HepG2 (cell line): ENCODE results near the gene CUL7. TPM values are rescaled to one million over a fixed set of nuclear protein-coding genes. Genes with fewer than 3 reads are reported as not detected.

ENCODE experiments used
- ATAC-seq: fragments of 200-7000 bp; cut with Tn5 transposase; 3 replicates; pipeline ENCODE4 v1.9.1; 2020; ENCODE audit warnings: mild to moderate bottlenecking, moderate library complexity
- BruUV-seq: library from RNA; stranded (reverse); fragments of 400-500 nt; replicated peaks from 2 replicates; lab custom pipeline; 2021; lab: Mats Ljungman, UMichigan
- CTCF ChIA-PET: fragments of 300-600 bp; formaldehyde crosslinking; extraction: SDS; loops from one replicate; lab custom pipeline; 2021; ENCODE audit warnings: low total read pairs, inconsistent platforms, low intra/inter-chr PET ratio; lab: Yijun Ruan, JAX
- POLR2A ChIA-PET: fragments of 350-600 bp; sonication (Branson Sonifier 250); formaldehyde crosslinking; loops from one replicate; lab custom pipeline; 2020; ENCODE audit warnings: antibody characterized with exemption, inconsistent platforms; lab: Yijun Ruan, JAX
- DNase-seq: peaks from one replicate; pipeline ENCODE4 v3.0.0-alpha.2; 2015; ENCODE audit warnings: low spot score
- FAIRE-seq: peaks from 3 replicates; lab custom pipeline; 2011; peaks lifted over from hg19 to GRCh38; lab: Jason Lieb, UNC
- H2AFZ ChIP-seq: one replicate; pipeline ENCODE4 v1.6.1; 2011; ENCODE audit warnings: low read length, inconsistent platforms
- H3K27ac ChIP-seq: fragments of 300-600 bp; 3 replicates; pipeline ENCODE4 v1.8.0; 2011; ENCODE audit warnings: mixed run types, mild to moderate bottlenecking, mixed read lengths, low read length, inconsistent platforms; ENCODE audit not compliant: insufficient read depth; ENCODE audit errors: extremely low read length
- H3K27me3 ChIP-seq, 2 experiments: fragments of 200-600 bp in 1 of 2; 2 replicates in 1 of 2; 3 replicates in 1 of 2; pipeline versions ENCODE4 v1.6.0 to v1.8.0; 2011; ENCODE audit warnings: low read length in 2 of 2, mild to moderate bottlenecking in 2 of 2, moderate library complexity in 2 of 2, inconsistent platforms in 1 of 2; ENCODE audit not compliant: insufficient read depth in 2 of 2, control insufficient read depth in 1 of 2
- H3K36me3 ChIP-seq, 2 experiments: fragments of 200-600 bp in 1 of 2; replicated peaks in 1 of 2; 2 replicates in 1 of 2; 3 replicates in 1 of 2; pipeline versions ENCODE4 v1.5.1 to v1.8.0; 2011; ENCODE audit warnings: low read length in 2 of 2, inconsistent platforms in 1 of 2; ENCODE audit not compliant: insufficient read depth in 2 of 2, control insufficient read depth in 1 of 2
- H3K4me1 ChIP-seq: 2 replicates; pipeline ENCODE4 v1.5.1; 2012; ENCODE audit warnings: low read length, inconsistent platforms; ENCODE audit not compliant: insufficient read depth
- H3K4me2 ChIP-seq: 2 replicates; pipeline ENCODE4 v1.6.0; 2011; ENCODE audit warnings: low read depth, low read length, inconsistent platforms
- H3K4me3 ChIP-seq, 3 experiments: fragments of 200-600 bp in 1 of 3; sonication (generic), shearing (Covaris generic) in 1 of 3; replicated peaks in 1 of 3; 2 replicates each; pipeline ENCODE4 v1.5.1; 2011 to 2016; ENCODE audit warnings: low read length in 3 of 3, inconsistent platforms in 2 of 3, low read depth in 2 of 3, mild to moderate bottlenecking in 2 of 3, control low read depth in 1 of 3, mixed read lengths in 1 of 3; ENCODE audit not compliant: insufficient read depth in 1 of 3
- H3K79me2 ChIP-seq: one replicate; pipeline ENCODE4 v1.6.1; 2011; ENCODE audit warnings: low read length, inconsistent platforms; ENCODE audit not compliant: insufficient read depth
- H3K9ac ChIP-seq: 2 replicates; pipeline ENCODE4 v1.6.0; 2011; ENCODE audit warnings: mild to moderate bottlenecking, low read depth, low read length, inconsistent platforms; ENCODE audit not compliant: insufficient read depth
- H3K9me3 ChIP-seq: 2 replicates; pipeline ENCODE4 v1.5.1; 2012; ENCODE audit warnings: mild to moderate bottlenecking, low read length
- H4K20me1 ChIP-seq: 2 replicates; pipeline ENCODE4 v1.6.0; 2011; ENCODE audit warnings: inconsistent platforms, mild to moderate bottlenecking, low read length, moderate library complexity; ENCODE audit not compliant: insufficient read depth
- AGO2 ChIP-seq: fragments of 200-400 bp; formaldehyde crosslinking; optimal IDR thresholded peaks from 2 replicates; pipeline ENCODE3; 2017; ENCODE audit warnings: mild to moderate bottlenecking, low read depth, low read length, moderate library complexity
- CAMTA2 ChIP-seq: sonication (generic); formaldehyde crosslinking; IDR thresholded peaks from 2 replicates; pipeline ENCODE4 v1.4.0; 2020; ENCODE audit warnings: mild to moderate bottlenecking, missing genetic modification reagents, borderline replicate concordance
- DPF2 ChIP-seq: sonication (generic); formaldehyde crosslinking; IDR thresholded peaks from 2 replicates; pipeline ENCODE4 v1.4.0; 2020; ENCODE audit warnings: mild to moderate bottlenecking, low read depth, missing genetic modification reagents, borderline replicate concordance
- MBD4 ChIP-seq: IDR thresholded peaks from 2 replicates; pipeline ENCODE4 v1.6.1; 2012; ENCODE audit warnings: low read length, inconsistent platforms, borderline replicate concordance
- NFKB2 ChIP-seq: sonication (generic); formaldehyde crosslinking; IDR thresholded peaks from 2 replicates; pipeline ENCODE4 v1.4.0; 2020; ENCODE audit warnings: missing genetic modification reagents, borderline replicate concordance
- TEAD3 ChIP-seq: optimal IDR thresholded peaks from 2 replicates; pipeline ENCODE3; 2016; ENCODE audit warnings: borderline replicate concordance
- WIZ ChIP-seq: sonication (generic); formaldehyde crosslinking; IDR thresholded peaks from 2 replicates; pipeline ENCODE4 v1.5.1; 2020; ENCODE audit warnings: mild to moderate bottlenecking, missing genetic modification reagents
- ZFX ChIP-seq: sonication (generic); formaldehyde crosslinking; IDR thresholded peaks from 2 replicates; pipeline ENCODE4 v1.4.0; 2020; ENCODE audit warnings: mild to moderate bottlenecking, low read depth, missing genetic modification reagents, moderate library complexity
- ZNF12 ChIP-seq: sonication (generic); formaldehyde crosslinking; IDR thresholded peaks from 2 replicates; pipeline ENCODE4 v1.5.0; 2020; ENCODE audit warnings: missing genetic modification reagents
- ZNF280B ChIP-seq: sonication (generic); formaldehyde crosslinking; IDR thresholded peaks from 2 replicates; pipeline ENCODE4 v1.5.0; 2020; ENCODE audit warnings: missing genetic modification reagents, mild to moderate bottlenecking, borderline replicate concordance
- ZNF577 ChIP-seq: sonication (generic); formaldehyde crosslinking; IDR thresholded peaks from 2 replicates; pipeline ENCODE4 v1.4.0; 2020; ENCODE audit warnings: mild to moderate bottlenecking, low read depth, missing genetic modification reagents, borderline replicate concordance
- ZNF710 ChIP-seq: sonication (generic); formaldehyde crosslinking; IDR thresholded peaks from 2 replicates; pipeline ENCODE4 v1.5.0; 2020; ENCODE audit warnings: mild to moderate bottlenecking, missing genetic modification reagents, borderline replicate concordance
- WGBS: methylation state at CpG from one replicate; pipeline ENCODE4 v1.1.6; 2017; ENCODE audit warnings: low lambda C conversion rate; 5-methylcytosine and 5-hydroxymethylcytosine counted together
- in situ Hi-C: cut with HindIII; loops from 2 replicates; pipeline ENCODE4 v1.10.0; 2017; ENCODE audit warnings: low pct_unique_long_range_greater_than_20kb; ENCODE audit not compliant: extremely low pct_ligation_motif_present
- intact Hi-C: fragments of 100-400 bp; cut with micrococcal nuclease; formaldehyde crosslinking; loops from one replicate; pipeline ENCODE4 v1.10.0; 2022; ENCODE audit not compliant: unreplicated experiment
- polyA plus RNA-seq, 8 experiments: library from polyadenylated mRNA; depleted of rRNA in 3 of 8; stranded (reverse) in 7 of 8; unstranded in 1 of 8; fragments of >200 nt; fragmentation: Illumina TruSeq in 4 of 8; extraction: Trizol in 4 of 8; gene quantifications; 2 replicates each; pipeline versions ENCODE4 v1.2.1 to v1.2.3, GENCODE V29; 2011 to 2016; ENCODE audit warnings: low read depth in 4 of 8, missing spikeins in 1 of 8, mixed read lengths in 1 of 8; ENCODE audit not compliant: insufficient read depth in 1 of 8
- total RNA-seq, 5 experiments: library from RNA; depleted of rRNA; stranded (reverse); fragments of >200 nt; fragmentation: Illumina TruSeq; extraction: Trizol; gene quantifications; 2 replicates each; pipeline ENCODE4 v1.2.3, GENCODE V29; 2016; ENCODE audit warnings: low read depth in 1 of 5
- TF ChIP-seq, protein P1 (sequence below): sonication (generic); formaldehyde crosslinking; IDR thresholded peaks from 2 replicates; pipeline ENCODE4 v1.4.0; 2020; ENCODE audit warnings: missing genetic modification reagents
- TF ChIP-seq, protein P2 (sequence below): sonication (generic); formaldehyde crosslinking; IDR thresholded peaks from 2 replicates; pipeline ENCODE4 v1.4.0; 2020; ENCODE audit warnings: low read depth, mild to moderate bottlenecking, missing genetic modification reagents

The CUL7 gene
- total and polyA plus RNA-seq, 2 of the 13 experiments (the other 11 are each of a cell fraction or from before 2014, with no cell fraction given): 32.0 to 60.7 TPM

GRCh38 chr6:43045371-43045930 is 8.2 kb downstream of the CUL7 start:
- ChIA-PET POLR2A (interaction anchor here (0.9 to 2.2 kb wide), 3 partner anchors 8 to 15 kb away, joined by 4 to 5 read pairs (median 4); partner anchors contain the start of genes CUL7, KLC4 and MRPL2), CTCF (no interaction called here)
- no peak for DNase-seq
- Histone ChIP-seq H3K27me3 (no peaks in the 10 kb centered on the region), H3K79me2 (peaks cover 3% of the 10 kb centered on the region), H3K9me3 (no peaks in the 10 kb centered on the region), H3K36me3 (peaks cover 50 to 80% of the 10 kb centered on the region in 2 experiments), H3K27ac (no peak overlapping the region), H2AFZ (no peak overlapping the region), H3K4me2 (no peak overlapping the region), H3K9ac (no peak overlapping the region), H3K4me3 (no peak overlapping the region), H4K20me1 (no peaks in the 10 kb centered on the region), H3K4me1 (peaks cover 2% of the 10 kb centered on the region)
- no TSS peak for BruUV-seq
- no peak; the same call in 2 of the 3 replicates for ATAC-seq
- WGBS: 97% methylated on average over 11 of the region's 11 CpGs
- FAIRE-seq: no peak
- in situ Hi-C loops (no loop called here), intact Hi-C loops (no loop called here)
- TF ChIP-seq WIZ (CRISPR knock-in tag) (no peak), ZNF577 (CRISPR knock-in tag) (no peak), ZFX (CRISPR knock-in tag) (no peak), ZNF12 (CRISPR knock-in tag) (no peak), TEAD3 (CRISPR knock-in tag) (no peak), AGO2 (peak; percentile 49), NFKB2 (no peak), CAMTA2 (CRISPR knock-in tag) (no peak), ZNF280B (CRISPR knock-in tag) (0 out of 2 replicates have a peak, but pooled peaks have one; percentile 20), MBD4 (no peak), DPF2 (CRISPR knock-in tag) (no peak), ZNF710 (no peak)
- TF ChIP-seq, protein P1, sequence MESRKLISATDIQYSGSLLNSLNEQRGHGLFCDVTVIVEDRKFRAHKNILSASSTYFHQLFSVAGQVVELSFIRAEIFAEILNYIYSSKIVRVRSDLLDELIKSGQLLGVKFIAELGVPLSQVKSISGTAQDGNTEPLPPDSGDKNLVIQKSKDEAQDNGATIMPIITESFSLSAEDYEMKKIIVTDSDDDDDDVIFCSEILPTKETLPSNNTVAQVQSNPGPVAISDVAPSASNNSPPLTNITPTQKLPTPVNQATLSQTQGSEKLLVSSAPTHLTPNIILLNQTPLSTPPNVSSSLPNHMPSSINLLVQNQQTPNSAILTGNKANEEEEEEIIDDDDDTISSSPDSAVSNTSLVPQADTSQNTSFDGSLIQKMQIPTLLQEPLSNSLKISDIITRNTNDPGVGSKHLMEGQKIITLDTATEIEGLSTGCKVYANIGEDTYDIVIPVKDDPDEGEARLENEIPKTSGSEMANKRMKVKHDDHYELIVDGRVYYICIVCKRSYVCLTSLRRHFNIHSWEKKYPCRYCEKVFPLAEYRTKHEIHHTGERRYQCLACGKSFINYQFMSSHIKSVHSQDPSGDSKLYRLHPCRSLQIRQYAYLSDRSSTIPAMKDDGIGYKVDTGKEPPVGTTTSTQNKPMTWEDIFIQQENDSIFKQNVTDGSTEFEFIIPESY (CRISPR knock-in tag): peak; percentile 91
- TF ChIP-seq, protein P2, sequence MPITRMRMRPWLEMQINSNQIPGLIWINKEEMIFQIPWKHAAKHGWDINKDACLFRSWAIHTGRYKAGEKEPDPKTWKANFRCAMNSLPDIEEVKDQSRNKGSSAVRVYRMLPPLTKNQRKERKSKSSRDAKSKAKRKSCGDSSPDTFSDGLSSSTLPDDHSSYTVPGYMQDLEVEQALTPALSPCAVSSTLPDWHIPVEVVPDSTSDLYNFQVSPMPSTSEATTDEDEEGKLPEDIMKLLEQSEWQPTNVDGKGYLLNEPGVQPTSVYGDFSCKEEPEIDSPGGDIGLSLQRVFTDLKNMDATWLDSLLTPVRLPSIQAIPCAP (CRISPR knock-in tag): no peak
